ENCODE data around the gene TEX19. TPM values are rescaled to one million over a fixed set of nuclear protein-coding genes. Genes with fewer than 3 reads are reported as not detected.
A peak's percentile ranks its signal among the peaks of the same experiment; 100 is the strongest.

Gene TEX19
- total and polyA plus RNA-seq, 2 experiments from 2014 or later, result 0.51 TPM; not detected in 1

GRCh38 chr17:82320140-82320840 lies 38.8 kb upstream of the TEX19 start:
- Histone ChIP-seq H3K27ac (no peak overlapping the region), H3K4me3 (no peak overlapping the region), H3K9me3 (ENCODE audit: low read depth) (no peaks in the 10 kb centered on the region), H3K4me1 (ENCODE audit: low read depth) (peaks cover 10% of the 10 kb centered on the region), H3K27me3 (peaks cover 10% of the 10 kb centered on the region), H3K36me3 (no peaks in the 10 kb centered on the region)
- no peak for DNase-seq (ENCODE audit: low read depth in 1 of 2, low spot score in 1 of 2)
- no peak for TF ChIP-seq CTCF (IDR thresholded peaks at IDR 0.05; ENCODE audit: low read depth, low read length)

GRCh38 chr17:82320956-82321927 lies 37.8 kb upstream of the TEX19 start:
- Histone ChIP-seq H3K27ac (no peak overlapping the region), H3K27me3 (peaks cover 10% of the 10 kb centered on the region), H3K4me3 (no peak overlapping the region), H3K36me3 (no peaks in the 10 kb centered on the region), H3K4me1 (ENCODE audit: low read depth) (peaks cover under 1% of the 10 kb centered on the region), H3K9me3 (ENCODE audit: low read depth) (no peaks in the 10 kb centered on the region)
- peak; percentile 76 for TF ChIP-seq CTCF (IDR thresholded peaks at IDR 0.05; ENCODE audit: low read depth, low read length)
- DNase-seq (ENCODE audit: low read depth in 1 of 2, low spot score in 1 of 2), result peak; percentile 28 to 57

- Histone ChIP-seq H3K27me3 (peaks cover 10% of the 10 kb centered on the region), H3K36me3 (no peaks in the 10 kb centered on the region), H3K4me1 (ENCODE audit: low read depth) (peaks cover 1% of the 10 kb centered on the region), H3K9me3 (ENCODE audit: low read depth) (no peaks in the 10 kb centered on the region), H3K4me3 (no peak overlapping the region), H3K27ac (no peak overlapping the region)
- TF ChIP-seq CTCF (IDR thresholded peaks at IDR 0.05; ENCODE audit: low read depth, low read length), result no peak
- no peak for DNase-seq (ENCODE audit: low read depth in 1 of 2, low spot score in 1 of 2)
These were observed 37.0 kb upstream of the TEX19 start for GRCh38 chr17:82321947-82322466.

- peaks cover 10% of the 10 kb centered on the region for H3K27me3 ChIP-seq
- H3K9me3 ChIP-seq (ENCODE audit: low read depth), result no peaks in the 10 kb centered on the region
- DNase-seq (ENCODE audit: low read depth in 1 of 2, low spot score in 1 of 2), result no peak
- H3K27ac ChIP-seq, result no peak overlapping the region
- H3K36me3 ChIP-seq, result no peaks in the 10 kb centered on the region
- peaks cover 3% of the 10 kb centered on the region for H3K4me1 ChIP-seq (ENCODE audit: low read depth)
- TF ChIP-seq CTCF (IDR thresholded peaks at IDR 0.05; ENCODE audit: low read depth, low read length), result no peak
- H3K4me3 ChIP-seq, result no peak overlapping the region
These were observed 36.3 kb upstream of the TEX19 start for GRCh38 chr17:82322526-82323453.

Measured in cardiac muscle cell (in vitro differentiated cells and primary cell).